HT-29 (cell line): ENCODE measurements around the gene SRGAP3. TPM values are rescaled to one million over a fixed set of nuclear protein-coding genes. Genes with fewer than 3 reads are reported as not detected.

Experiments used
- DNase-seq: peaks from one replicate; pipeline ENCODE4 v3.0.0-alpha.2; 2015; ENCODE audit warnings: low spot score
- total RNA-seq: library from RNA; depleted of rRNA; stranded (reverse); fragments of >200 nt; shearing (Covaris generic); gene quantifications from 2 replicates; pipeline ENCODE4 v1.2.3, GENCODE V29; 2014

SRGAP3 gene
- total RNA-seq, 1 experiment from 2014 or later, result 0.20 TPM

DNA sequence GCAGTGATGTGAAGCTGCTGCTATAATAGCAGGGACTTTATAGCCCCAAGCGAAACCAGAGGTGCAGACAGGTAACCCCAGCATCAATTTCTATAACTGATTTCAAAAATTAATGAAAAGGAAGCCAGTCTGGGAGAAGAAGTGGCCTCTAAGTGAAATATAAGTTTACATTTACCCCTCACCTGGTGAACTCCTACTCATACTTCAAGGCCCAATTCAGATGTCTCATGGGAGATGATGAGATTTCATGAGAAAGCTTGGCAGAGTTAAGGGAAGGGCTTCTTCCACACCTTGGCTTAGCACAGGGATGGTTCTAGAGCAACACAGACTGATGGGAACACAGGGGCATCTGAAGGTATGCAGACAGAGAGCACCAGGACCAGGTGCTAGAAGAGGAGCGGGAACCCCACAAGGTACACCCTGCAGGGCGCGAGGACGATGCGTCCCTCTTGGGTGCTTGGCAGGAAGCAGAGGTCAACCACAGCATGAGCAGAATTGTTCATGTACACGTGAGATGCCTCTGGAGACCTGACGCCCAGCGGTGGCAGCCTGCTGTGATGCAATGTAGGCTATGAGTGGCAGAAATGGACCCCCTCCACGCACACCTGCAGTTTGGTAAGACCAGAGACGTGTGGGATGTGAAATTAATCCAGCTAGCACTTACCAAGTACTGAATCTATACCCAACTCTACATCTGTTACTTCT lies 102.9 kb downstream of the SRGAP3 start:
- no peak for DNase-seq

DNA sequence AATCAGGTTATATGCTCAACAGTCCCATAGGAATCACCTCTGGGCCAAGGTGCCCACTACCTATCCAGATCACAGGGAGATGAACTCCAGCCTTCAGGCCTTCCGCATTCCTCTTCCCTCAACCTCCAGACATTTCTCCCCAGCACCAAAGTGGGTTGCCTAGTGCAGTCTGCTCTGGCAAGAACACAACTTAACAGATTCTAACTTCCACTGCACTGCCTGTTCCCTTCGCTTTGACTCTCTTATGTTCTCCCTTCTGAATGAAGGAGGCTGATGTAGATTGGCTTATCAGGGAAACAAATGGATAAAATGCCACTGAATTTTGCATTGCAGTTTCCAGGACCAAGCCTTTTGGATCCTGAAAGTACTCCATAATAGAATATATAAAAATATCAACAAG lies 106.3 kb downstream of the SRGAP3 start:
- no peak for DNase-seq

DNA sequence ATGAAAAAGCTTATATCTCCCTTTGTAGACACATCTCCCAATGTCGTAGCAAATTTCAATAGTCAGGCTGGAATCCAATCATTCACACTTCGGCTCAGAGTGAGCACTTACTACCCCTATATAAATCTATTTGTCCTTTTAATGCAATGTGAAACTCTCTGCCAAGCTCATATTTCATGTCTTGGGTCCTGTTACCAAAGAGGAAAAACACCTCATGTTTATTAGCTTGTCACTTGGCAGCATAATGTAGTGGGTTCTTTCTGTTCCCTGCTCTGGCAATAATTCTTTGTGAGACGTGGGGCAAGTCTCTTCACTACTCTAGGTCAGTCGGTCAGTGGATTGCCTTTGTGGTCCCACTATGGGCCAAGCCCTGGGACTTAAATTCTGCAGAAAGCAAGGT lies 107.1 kb downstream of the SRGAP3 start:
- DNase-seq, result no peak

DNA sequence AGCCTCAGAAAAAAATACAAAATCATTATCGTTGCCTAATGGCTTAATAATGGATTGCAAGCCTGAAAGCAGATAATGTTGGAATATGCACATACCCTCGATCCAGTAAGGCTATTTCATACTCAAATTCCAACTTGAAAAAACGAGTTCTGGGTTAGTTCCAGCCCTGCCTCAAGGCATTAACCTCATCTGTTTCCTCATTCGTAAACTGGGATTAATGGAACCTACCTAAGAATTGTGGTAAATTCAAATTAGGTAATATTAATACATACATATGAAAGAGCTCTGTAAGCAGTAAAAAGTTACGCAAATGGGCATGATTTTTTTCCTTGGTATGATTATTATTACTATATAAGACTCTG lies 107.5 kb downstream of the SRGAP3 start:
- no peak for DNase-seq

DNA sequence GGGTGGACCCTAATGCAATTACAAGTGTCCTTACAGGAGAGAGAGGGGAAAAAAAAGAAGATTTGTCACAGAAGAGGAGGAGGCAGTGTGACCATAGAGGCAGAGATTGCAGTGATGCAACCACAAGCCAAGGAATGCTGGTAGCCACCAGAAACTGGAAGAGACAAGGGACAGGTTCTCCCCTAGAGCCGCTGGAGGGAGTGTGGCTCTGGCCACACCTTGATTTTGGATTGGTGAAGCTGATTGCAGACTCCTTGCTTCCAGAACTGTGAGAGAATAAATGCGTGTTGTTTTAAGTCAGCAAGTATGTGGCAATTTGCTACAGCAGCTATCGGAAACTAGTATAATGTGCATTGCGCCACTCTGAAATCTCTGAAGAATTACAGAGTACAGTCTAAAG lies 110.1 kb downstream of the SRGAP3 start:
- no peak for DNase-seq

DNA sequence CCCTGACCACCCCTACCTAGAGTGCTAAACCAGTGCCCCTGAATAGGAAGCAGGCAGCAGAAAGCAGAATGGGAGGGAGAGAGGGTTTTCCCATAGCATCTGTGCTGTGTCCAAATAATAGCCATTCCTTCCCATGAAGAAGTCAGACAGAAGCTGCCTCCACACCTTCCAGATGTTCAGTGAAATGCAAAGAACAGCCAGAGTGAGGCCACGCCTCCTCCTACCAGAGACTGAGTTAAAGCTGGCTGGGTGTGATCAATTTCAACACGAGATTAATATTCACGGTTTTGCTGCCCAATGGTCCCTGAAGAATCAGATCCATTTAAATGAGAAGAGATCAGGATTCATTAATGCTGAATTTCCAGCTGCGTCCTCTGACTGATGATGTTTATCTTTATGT lies 111.8 kb downstream of the SRGAP3 start:
- DNase-seq, result no peak

DNA sequence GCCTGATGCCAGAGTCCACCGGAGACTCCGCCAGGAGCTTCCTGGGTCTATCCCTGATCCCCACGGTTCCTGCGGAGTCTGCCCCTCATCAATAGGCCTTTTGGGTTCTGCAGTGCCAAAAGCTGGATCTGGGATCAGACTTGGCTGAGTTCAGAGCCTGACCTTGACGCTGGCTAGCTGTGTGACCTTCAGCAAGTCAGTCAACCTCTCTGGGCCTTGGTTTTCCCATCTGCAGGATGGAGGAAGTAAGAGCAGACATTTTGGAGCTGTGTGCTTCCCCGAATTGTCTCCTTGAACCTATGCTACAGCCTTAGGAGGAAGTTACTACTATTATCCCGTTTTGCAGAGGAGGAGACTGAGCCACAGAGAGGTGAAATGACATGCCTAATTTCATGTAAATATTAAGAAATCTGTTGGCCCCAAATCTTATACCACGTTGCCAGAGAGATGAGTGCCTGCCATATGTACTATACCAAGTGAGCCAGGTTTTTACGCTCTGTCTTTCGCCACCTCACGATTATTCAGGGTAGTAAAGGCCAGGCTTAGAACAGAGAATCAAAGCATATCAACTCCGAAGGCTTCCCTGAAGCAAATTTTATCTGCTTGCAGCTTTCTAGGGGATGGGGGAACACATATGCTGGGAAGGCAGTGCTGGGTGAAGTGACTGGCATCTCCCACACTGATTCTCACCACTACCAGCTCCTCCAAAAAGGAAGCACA lies 112.5 kb downstream of the SRGAP3 start:
- no peak for DNase-seq

DNA sequence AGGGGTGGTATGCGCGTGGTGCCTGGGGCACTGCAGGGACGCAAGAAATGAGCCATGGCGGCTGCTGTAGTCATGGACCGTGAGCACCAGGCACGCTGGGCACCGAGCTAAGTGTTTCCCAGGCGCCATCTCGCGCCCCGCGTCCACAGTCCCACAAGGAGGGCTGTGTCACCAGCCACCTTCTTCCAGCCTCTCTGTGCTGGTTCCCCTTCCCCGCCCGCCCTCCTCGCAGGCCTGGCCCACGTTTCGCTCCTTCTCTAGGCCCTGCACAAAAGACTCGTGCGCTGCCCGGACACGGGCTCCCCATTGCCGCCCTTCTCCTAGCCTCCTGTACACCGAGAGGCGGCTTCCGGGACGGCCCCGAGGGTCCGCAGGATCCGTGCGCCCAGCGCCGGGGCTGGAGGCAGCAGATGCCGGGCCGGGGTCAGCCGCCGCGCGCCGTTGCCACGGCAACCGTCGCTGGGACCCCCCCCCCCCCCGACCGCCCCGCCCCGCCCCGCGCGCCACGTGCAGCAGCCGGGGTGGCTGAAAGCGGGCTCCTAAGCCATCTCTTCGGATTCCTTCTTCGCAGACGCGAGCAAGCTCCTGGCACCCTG lies 113.4 kb downstream of the SRGAP3 start:
- no peak for DNase-seq

DNA sequence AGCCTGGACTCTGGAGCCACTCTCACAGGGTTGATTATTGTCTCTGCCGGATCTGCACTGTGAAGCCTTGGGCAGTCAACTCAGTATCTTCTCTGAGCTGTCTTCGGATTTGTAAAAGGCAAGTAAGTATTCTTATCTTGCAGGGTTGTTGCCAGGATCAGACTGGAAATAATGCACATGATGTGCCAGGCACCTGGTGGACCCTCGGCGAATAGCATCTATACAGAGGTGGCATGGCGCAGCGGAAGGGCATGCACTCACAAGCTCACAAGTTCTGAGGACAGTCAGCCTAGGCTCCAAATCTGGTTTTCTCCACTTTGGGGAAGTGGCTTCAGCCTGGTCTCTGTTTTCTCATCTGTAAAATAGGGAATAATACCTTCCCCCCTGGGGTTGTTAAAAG lies 113.9 kb downstream of the SRGAP3 start:
- DNase-seq, result no peak

DNA sequence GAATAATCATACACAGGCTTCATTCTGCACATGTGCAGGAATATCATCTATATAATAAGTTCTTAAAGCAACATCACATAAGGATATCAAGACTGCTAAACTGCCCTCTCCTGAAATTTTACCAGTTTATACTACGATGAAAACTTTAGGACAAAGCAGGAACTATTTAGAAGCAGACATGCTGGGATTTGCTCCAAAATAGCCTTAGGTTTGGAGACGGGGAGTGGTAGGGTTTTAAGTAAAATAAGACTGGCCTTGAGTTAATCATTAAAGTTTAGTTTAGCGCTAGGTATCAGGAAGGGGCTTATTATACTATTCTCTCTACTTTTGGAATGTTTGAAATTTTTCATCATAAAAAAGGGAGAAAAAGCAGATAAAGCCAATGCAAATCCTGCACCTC lies 115.8 kb downstream of the SRGAP3 start:
- no peak for DNase-seq

DNA sequence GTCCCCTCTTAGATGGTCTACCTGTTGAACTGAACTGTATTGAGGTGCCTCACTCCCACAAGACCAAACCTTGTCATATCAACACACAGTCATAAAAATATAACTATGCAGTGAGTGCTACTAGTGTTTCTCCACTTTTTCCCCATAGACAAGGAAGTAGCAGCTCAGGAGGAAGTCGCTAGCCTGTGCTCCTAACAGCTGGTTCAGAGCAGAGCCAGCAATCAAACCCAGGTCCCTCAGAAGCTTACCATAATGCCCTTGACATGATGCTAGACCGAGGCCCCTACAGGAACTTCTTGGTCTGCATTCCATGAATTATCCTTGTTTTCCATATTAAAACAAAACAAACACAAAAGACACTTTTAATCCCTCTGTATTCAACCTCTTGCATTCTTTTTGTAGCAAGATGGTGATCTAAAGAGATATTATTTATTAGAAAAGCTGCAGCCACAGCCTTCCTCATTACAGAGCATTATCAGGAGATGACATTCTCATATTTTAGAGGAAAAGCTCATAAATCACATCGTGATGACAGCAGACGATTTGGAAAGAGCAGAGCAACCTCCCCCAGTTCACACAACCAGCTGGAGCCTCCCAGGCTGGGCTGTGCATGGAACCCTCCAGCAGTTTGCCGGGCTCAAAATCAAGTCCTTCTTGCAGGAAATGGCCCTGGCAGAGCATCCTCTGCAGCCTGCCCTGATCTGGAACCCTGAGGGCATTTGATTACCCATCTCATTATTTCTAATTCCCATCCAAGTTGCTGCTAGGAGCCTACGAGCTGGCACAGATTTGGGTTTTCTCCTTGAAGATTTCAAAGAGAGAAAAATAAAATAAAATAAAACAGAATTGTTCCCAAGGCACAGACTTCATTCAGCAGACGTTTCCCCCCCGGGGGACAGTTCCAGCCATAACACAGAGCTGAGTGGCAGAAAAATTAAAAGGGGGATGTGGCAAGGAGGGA lies 118.8 kb downstream of the SRGAP3 start:
- no peak for DNase-seq

DNA sequence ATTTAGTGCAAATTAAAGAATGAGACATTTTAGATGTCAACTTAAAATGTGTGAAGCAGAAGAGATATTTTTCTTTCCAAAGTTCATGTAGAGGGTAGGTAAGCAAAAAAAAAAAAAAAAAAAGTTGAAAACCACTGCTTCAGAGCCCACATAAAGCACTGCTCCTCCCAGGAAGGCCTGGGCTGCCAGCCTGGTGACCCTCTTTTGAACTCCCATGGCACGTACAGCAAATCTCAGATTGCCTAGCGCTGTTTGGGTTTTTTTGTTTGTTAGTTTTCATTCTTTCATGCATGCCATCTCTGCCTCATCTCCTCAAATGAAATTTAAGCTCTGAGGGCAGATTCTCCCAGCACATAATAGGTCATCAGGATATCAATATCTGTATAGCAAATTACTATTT lies 120.1 kb downstream of the SRGAP3 start:
- DNase-seq, result no peak

DNA sequence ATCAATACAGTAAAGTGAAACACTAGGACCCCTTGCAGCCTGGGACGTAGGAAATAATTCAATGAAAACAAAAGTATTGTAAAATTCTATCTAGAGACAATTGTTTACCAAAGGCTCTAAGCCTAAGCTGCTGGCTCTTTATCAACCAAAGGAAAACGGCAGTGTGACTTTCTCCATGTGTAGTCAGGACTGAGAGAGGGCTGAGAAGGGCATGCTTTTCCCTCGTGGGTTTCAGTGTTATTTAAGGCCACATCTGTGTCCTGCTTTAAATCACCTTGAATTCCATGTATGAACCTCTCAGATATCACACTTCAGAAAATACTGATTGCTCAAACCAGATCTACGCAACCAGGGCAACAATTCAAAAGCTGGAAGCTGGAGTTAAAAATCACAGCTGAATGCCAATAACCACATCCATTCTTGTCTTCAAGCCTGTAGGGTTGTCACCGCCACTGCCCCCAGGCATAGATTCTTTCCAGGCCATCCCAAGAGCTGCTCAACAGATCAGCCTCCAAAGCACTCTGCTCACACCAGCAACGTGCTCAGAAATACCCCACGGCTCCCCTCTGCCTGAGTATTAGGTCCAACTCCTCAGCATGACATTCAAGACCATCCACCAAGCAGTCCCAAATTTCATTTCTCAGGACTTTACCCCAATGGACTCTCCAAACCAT lies 124.0 kb downstream of the SRGAP3 start:
- DNase-seq, result no peak

DNA sequence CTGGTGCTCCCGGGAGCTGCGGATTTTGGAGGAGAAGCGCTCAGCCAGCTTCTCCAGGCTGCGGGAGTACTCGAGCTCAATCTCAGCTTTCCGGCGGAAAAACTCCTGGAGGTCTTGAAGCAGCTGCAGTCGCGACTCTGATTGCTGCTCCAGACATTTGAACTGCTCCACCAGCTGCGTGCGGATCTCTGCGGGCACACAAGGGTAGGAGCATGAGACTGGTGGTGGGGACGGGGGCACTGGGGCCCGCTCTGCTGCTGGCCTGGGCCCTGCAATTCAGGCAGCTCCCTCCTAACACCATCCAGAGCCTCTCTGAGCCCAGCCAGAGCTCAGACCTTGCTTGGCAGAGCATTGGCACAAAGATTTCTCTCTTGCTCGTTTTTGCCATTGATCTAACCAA lies 124.7 kb downstream of the SRGAP3 start:
- DNase-seq, result no peak

DNA sequence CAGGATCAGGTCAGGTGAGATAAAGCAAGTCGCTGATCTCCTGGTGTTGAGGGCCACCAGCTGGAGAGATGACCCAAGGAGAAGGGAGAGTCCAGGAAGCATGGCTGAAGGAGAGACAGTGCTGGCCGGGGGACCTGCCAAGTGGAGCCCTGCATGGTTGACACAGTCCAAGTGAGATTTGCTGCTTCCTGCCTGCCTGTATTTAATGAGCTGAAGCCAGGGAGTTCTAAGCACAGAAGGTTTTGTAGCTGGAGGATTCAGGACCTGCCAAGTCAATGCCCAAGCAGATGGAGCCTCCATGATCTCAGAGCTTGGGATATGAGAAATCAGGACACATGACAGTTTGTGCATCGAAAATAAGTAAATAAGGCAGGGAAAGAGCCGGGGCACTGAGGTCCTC lies 125.6 kb downstream of the SRGAP3 start:
- DNase-seq, result no peak

DNA sequence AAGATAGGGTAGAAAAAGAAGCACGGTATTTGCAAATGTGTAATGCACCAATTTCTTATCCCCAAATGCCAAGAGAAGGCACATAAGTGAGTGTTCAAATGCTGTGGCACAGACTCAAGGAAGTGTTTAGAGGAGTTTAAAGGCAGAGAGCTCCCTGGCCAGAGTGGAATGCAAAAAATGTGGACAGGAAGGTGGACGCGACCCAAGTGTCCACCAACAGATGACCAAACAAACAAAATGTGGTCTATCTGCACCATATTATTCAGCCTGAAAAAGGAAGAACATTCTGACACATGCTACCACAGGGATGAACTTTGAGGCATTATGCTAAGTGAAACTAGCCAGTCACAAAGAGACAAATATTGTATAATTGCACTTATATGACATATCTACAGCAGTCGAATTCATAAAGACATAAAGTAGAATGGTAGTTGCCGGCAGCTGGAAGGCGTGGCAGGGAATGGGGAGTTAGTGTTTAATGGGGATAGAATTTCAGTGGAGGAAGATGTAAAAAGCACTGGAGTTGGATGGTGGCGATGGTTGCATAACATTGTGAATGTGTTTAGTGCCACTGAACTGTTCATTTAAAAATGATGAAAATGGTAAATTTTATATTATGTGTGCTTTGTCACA lies 126.6 kb downstream of the SRGAP3 start:
- DNase-seq, result no peak

DNA sequence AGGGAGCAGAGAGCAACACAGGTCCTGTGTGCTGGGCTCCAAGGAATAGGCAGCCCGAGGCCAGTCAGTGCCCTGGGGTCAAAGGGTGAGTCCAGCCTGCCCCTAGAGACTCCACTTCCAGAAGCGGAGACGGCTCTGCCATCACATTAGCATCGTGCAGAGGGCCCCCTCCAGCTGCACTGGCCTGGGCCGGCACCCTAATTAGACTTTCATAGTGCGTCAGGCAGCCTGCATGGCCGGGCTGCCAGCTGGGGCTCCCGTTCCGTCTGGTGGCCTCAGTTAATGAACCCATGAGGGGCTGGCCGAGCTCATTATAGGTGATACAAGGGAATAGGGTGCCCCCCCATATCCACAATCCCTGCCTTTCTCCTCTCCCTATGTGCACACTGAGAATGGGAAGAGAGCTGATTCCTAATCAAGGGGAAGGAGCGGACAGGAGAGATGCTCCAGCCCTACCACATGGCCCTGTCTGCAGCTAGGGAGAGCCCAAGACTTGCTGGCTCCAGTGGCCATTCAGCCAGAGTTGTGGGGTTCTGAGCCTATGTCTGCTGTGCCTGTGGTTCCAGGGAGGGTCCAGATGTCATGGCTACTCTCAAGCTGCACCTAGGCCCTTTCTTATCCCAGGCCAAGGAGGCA lies 128.0 kb downstream of the SRGAP3 start:
- DNase-seq, result no peak

DNA sequence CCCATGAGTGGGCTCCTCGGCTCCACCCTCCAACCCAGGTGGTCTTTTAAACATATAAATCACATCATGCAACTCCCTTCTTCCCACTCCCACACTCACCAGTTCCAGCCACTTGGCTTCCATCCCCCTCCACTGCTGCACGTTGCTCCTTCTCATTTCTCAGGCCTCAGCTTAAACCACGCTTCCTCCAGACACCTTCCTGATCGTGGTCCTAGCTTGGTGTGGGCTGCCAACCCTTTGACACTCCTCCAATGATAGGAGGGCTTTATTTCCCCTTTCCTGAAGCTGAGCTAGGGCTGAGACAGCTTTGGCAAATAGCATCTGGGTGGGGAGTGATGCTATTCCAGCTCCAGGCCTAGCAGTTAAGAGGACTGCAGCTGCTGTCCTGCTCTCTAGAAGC lies 130.1 kb downstream of the SRGAP3 start:
- DNase-seq, result no peak

DNA sequence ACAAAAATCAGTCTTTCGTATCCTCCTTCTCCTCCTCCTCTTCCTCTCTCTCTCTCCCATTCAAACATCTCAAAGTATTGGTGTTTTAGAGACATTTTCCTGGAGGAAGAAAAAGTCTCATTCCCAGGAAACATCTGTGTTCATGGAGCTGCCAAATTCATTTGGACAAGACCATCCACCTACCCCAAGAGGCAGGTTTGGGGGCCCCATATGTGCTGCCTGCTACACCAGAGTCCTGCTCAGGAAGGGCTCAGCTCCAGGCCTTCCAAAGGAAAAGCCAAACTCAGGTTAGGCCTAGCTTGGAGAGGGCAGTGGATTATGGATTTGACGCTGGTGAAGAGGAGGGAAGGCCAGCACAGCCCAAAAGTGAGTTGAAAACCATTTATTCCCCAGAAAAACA lies 131.2 kb downstream of the SRGAP3 start:
- DNase-seq, result no peak

DNA sequence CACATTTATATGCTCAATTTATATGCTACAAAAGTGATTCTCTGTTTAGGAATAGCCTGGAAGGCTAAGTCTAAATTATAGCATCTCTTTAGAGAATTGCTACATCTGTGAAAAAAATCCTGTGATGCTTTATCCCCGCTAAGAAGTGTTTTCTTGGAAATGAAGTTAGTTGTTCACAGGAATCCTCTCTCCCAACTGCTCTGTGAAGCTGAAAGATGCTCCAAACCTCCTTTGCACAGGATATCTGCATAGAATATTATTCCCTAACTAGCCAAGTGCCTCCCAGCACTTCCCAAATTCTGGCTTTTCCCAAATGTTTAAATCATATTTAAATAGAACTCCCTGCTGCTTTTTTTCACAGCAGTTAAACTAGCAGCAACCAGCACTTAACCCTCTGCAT lies 132.2 kb downstream of the SRGAP3 start:
- DNase-seq, result no peak
